ENCODE results near the gene CDK12. TPM values are rescaled to one million over a fixed set of nuclear protein-coding genes. Genes with fewer than 3 reads are reported as not detected.

Gene CDK12
- total and polyA plus RNA-seq, 9 of the 15 experiments (the other 6 are each of a cell fraction or from before 2014, with no cell fraction given), result 3.4 to 65.6 (median 36.8) TPM

- TF ChIP-seq E2F8 (IDR thresholded peaks at IDR 0.05; ENCODE audit: low read depth, partially characterized antibody) (no peak), RBM22 (IDR thresholded peaks at IDR 0.05; ENCODE audit: low read depth, low read length, poor library complexity, severe bottlenecking) (peak; percentile 55), ZNF584 (CRISPR knock-in tag; IDR thresholded peaks at IDR 0.05; ENCODE audit: low read depth) (peak; percentile 40; the same call in 1 of the 2 replicates), TAF7 (tag; IDR thresholded peaks at IDR 0.05) (peak; percentile 93), KDM1A (IDR thresholded peaks at IDR 0.05) (0 out of 4 replicates have a peak, but pooled peaks of 1 of the 2 experiments have one; percentile 1), NCOA1 (IDR thresholded peaks at IDR 0.05; ENCODE audit: low read depth) (peak; percentile 16; the same call in 1 of the 2 replicates), ETV5 (CRISPR knock-in tag; IDR thresholded peaks at IDR 0.05; ENCODE audit: low read depth) (no peak), SRF (CRISPR knock-in tag; IDR thresholded peaks at IDR 0.05) (peak in 1 of 2 experiments; percentile 20; a peak in 1 of 4 replicates), SRSF1 (IDR thresholded peaks at IDR 0.05; ENCODE audit: low read depth, low read length) (no peak), ZBTB40 (IDR thresholded peaks at IDR 0.05) (peak; percentile 100), ZBTB40 (CRISPR knock-in tag; IDR thresholded peaks at IDR 0.05) (peak; percentile 99), POLR2AphosphoS5 (IDR thresholded peaks at IDR 0.05; ENCODE audit: control insufficient read depth, insufficient read depth, low read depth, low read length) (peak; percentile 98), NCOR1 (IDR thresholded peaks at IDR 0.05) (peak; percentile 59), ARHGAP35 (IDR thresholded peaks at IDR 0.05; ENCODE audit: partially characterized antibody) (peak; percentile 100), SIN3B (IDR thresholded peaks at IDR 0.05; ENCODE audit: low read depth) (peak; percentile 56), TAF1 (IDR thresholded peaks at IDR 0.05; ENCODE audit: control insufficient read depth, extremely low read depth, insufficient read depth, low read length, severe bottlenecking) (peak; percentile 97)
Observed at GRCh38 chr17:39461113-39461925, at the start of gene CDK12 (continued).

Measured in K562 (cell line).